Measurements from ENCODE around the gene THAP8.
"Not testable (repeated sequence)": the region's sequence is repeated elsewhere in the genome, so short reads cannot be mapped to it uniquely, and the experiment has no call there.

The THAP8 gene

GRCh38 chr19:36041092-36041491 is 13.0 kb downstream of the THAP8 start:
- H3K27me3 ChIP-seq (ENCODE audit: control insufficient read depth, insufficient read depth, low read length); H3K36me3 ChIP-seq (ENCODE audit: control insufficient read depth, insufficient read depth, low read length); H3K9me3 ChIP-seq (ENCODE audit: control insufficient read depth, low read length); H3K9ac ChIP-seq (ENCODE audit: low read length); H3K4me3 ChIP-seq (ENCODE audit: low read length); H3K4me1 ChIP-seq (ENCODE audit: control insufficient read depth, insufficient read depth, low read length): not testable (repeated sequence)

DNA sequence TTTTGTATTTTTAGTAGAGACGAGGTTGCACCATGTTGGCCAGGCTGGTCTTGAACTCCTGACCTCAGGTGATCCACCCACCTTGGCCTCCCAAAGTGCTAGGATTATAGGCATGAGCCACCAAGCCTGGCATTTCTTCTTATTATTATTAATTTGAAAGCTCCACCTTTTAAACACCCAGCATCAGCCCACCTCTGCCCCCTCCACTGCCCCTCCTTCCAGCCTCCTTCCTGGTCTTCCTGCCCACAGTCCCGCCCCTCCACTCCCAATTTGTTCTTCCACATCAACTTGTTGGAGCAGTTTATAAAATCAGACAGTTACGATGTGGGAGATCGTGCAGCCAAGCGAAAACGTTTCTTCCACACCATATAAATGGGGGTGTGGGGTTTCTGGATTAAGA is 13.6 kb downstream of the THAP8 start:
- Histone ChIP-seq H3K9me3 (ENCODE audit: control insufficient read depth, low read length) (no peaks in the 10 kb centered on the region), H3K4me1 (ENCODE audit: control insufficient read depth, insufficient read depth, low read length) (no peaks in the 10 kb centered on the region), H3K9ac (ENCODE audit: low read length) (no peak overlapping the region), H3K36me3 (ENCODE audit: control insufficient read depth, insufficient read depth, low read length) (no peaks in the 10 kb centered on the region), H3K4me3 (ENCODE audit: low read length) (no peak overlapping the region), H3K27me3 (ENCODE audit: control insufficient read depth, insufficient read depth, low read length) (no peaks in the 10 kb centered on the region)

DNA sequence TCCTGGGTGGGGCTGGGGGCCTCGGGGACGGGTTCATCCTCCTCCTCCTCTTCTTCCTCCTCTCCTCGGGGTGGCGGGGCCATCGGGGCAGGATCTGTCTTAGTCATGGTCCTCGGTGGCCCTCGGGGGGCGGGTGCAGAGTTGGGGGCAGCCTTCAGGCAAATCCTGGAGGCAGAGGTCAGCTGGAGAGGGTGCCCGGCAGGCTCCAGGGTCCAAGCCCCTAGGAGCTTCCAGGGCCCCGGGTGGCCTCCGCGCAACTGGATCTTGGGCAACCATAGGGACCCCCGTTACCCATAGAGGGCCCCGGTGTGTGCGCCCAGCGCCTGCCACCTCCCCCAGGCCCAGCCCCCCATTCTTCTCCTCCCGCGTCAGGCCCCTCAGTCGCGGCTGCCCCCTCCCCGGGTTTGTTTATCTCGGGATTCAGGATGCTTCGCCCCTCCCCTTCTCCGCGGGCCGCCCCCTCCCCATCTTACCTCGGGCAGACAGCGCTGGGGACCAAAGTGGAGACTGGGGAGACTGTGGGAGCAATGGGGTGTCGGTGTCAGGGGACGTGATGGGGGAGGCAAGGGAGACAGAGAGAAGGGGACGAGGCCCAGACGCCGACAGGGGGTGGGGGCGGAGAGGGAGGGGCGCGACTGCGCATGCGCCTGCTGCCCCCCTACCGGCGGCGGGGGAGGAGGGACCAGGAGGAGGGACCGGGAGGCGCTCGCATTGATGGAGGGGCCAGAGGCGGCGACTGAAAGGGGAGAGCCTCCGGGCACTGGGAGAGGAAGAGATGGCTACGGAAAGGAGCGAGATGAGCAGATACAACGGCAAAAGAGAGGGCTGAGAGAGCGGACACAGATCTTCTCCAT is 21.6 kb downstream of the THAP8 start, which contains the start of gene CLIP3:
Gene CLIP3, minus strand, starts transcription at position 623 of the 854 bp plus-strand sequence. Its CDS starts 516 bp downstream, at position 107.
- H3K9me3 ChIP-seq (ENCODE audit: control insufficient read depth, low read length): no peaks in the 10 kb centered on the region
- no peaks in the 10 kb centered on the region for H3K27me3 ChIP-seq (ENCODE audit: control insufficient read depth, insufficient read depth, low read length)
- H3K4me3 ChIP-seq (ENCODE audit: low read length): no peak within 1 kb of the TSS
- H3K9ac ChIP-seq (ENCODE audit: low read length): peak within 1 kb of the TSS; percentile 47
- H3K4me1 ChIP-seq (ENCODE audit: control insufficient read depth, insufficient read depth, low read length): no peaks in the 10 kb centered on the region
- no peaks in the 10 kb centered on the region for H3K36me3 ChIP-seq (ENCODE audit: control insufficient read depth, insufficient read depth, low read length)

DNA sequence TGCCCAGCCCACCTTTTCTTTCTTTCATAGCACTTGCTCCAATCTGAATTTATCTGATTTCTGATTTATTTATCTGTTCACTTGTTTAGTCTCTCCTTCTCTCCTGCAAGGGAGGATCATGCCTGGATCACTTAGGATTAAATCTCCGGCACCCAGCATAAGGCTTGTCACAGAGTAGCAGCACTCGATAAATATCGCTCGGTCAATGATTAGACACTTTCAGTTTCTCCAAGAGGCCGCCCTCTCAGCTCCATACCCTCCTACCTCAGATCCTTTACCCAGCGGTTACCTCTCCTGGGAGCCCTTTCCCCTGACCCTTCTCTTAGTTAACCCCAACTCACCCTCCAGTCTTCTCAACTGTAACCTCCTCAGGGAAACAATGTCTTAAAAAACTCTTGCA is 22.8 kb downstream of the THAP8 start:
- H3K9me3 ChIP-seq (ENCODE audit: control insufficient read depth, low read length): no peaks in the 10 kb centered on the region
- no peak overlapping the region for H3K4me3 ChIP-seq (ENCODE audit: low read length)
- H3K4me1 ChIP-seq (ENCODE audit: control insufficient read depth, insufficient read depth, low read length): no peaks in the 10 kb centered on the region
- no peaks in the 10 kb centered on the region for H3K27me3 ChIP-seq (ENCODE audit: control insufficient read depth, insufficient read depth, low read length)
- peak overlapping the region; percentile 53 for H3K9ac ChIP-seq (ENCODE audit: low read length)
- H3K36me3 ChIP-seq (ENCODE audit: control insufficient read depth, insufficient read depth, low read length): no peaks in the 10 kb centered on the region

DNA sequence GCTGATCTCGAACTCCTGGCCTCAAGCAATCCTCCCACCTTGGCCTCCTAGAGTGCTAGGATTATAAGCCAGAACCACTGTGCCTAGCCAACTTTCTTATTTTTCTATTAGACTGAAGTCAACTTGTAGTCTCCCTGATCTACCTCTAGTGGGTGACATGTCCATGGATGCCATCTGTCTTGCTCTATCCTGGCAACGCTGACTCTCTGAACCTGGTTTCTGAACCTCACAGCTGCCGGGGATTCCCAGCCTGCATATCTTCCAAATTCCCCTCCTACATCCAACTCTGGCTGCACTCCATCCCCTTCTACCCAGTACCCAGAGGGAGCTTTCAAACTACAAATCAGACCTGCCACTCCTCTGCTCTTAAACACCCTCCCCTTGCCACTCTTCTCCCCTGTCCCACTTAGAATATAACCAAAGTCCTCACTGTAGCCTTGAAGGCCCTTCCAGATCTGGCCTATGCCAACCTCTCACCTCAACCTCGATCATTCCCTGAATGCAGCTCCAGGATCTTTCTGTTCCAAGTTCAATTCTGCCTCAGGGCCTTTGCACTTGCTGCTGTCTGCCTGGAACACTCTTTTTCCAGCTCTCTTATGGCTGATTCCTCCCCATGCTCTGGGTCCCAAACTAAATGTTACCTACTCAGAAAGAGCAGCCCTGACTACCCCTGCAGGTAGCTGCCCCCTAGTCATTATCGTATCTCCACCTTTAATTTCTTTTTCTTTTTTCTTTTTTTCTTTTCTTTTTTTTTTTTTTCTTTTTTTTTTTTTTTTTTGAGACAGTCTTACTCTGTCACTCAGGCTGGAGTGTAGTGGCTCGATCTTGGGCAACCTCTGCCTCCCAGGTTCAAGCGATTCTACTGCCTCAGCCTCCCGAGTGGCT is 23.6 kb downstream of the THAP8 start:
- Histone ChIP-seq H3K27me3 (ENCODE audit: control insufficient read depth, insufficient read depth, low read length) (no peaks in the 10 kb centered on the region), H3K9me3 (ENCODE audit: control insufficient read depth, low read length) (no peaks in the 10 kb centered on the region), H3K4me3 (ENCODE audit: low read length) (no peak overlapping the region), H3K36me3 (ENCODE audit: control insufficient read depth, insufficient read depth, low read length) (no peaks in the 10 kb centered on the region), H3K9ac (ENCODE audit: low read length) (no peak overlapping the region), H3K4me1 (ENCODE audit: control insufficient read depth, insufficient read depth, low read length) (no peaks in the 10 kb centered on the region)

DNA sequence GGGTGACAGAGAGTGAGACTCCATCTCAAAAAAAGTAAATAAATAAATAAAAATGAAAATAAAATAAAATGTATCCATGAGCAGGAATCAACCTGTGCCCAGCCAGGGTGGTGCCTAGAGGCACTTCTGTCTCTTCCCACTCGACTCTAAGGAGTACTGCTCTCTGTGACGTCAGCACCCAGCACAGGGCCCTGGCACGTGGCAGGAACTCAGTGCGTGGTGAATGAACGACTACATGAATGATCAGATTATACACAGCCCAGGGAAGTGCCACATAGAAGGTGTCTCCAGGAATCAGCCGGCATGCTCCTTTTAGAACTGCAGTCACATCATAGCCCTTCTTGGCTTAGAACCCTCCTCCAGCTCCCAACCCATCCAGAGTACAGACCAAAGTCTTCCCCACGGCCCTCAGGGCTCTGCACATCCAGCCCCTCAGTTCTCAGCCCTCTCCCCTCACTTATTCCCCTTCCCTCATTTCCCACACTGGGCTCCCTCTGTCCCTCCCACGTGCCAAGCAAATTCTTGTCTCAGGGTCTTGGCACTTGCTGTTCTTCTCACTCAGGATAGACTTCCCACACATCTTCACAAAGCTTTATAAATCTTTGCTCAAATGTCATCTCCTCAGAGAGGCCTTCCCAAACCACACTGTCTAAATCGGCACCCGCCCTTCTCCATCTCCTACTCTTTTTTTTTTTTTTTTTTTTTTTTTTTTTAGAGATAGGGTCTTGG is 25.6 kb downstream of the THAP8 start:
- no peak overlapping the region for H3K4me3 ChIP-seq (ENCODE audit: low read length)
- H3K27me3 ChIP-seq (ENCODE audit: control insufficient read depth, insufficient read depth, low read length): no peaks in the 10 kb centered on the region
- H3K36me3 ChIP-seq (ENCODE audit: control insufficient read depth, insufficient read depth, low read length): no peaks in the 10 kb centered on the region
- H3K4me1 ChIP-seq (ENCODE audit: control insufficient read depth, insufficient read depth, low read length): no peaks in the 10 kb centered on the region
- no peak overlapping the region for H3K9ac ChIP-seq (ENCODE audit: low read length)
- no peaks in the 10 kb centered on the region for H3K9me3 ChIP-seq (ENCODE audit: control insufficient read depth, low read length)

DNA sequence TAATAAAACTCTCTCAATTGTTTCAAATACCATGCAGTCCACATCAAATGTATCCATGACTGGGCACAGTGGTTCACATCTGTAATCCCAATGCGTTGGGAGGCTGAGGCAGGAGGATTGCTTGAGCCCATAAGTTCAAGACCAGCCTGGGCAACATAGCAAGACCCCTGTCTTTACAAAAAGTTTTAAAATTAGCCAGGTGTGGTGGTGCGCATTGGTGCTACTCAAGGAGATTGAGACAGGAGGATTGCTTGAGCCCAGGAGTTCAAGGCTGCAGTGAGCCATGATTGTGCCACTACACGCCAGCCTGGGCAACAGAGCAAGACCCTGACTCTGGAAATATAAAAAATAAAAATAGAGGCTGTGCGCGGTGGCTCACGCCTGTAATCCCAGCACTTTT is 26.4 kb downstream of the THAP8 start:
- no peak overlapping the region for H3K4me3 ChIP-seq (ENCODE audit: low read length)
- no peaks in the 10 kb centered on the region for H3K27me3 ChIP-seq (ENCODE audit: control insufficient read depth, insufficient read depth, low read length)
- no peak overlapping the region for H3K9ac ChIP-seq (ENCODE audit: low read length)
- H3K9me3 ChIP-seq (ENCODE audit: control insufficient read depth, low read length): no peaks in the 10 kb centered on the region
- H3K4me1 ChIP-seq (ENCODE audit: control insufficient read depth, insufficient read depth, low read length): no peaks in the 10 kb centered on the region
- H3K36me3 ChIP-seq (ENCODE audit: control insufficient read depth, insufficient read depth, low read length): no peaks in the 10 kb centered on the region

GRCh38 chr19:36026091-36026876 is 27.8 kb downstream of the THAP8 start:
- Histone ChIP-seq H3K4me3 (ENCODE audit: low read length) (no peak overlapping the region), H3K9me3 (ENCODE audit: control insufficient read depth, low read length) (no peaks in the 10 kb centered on the region), H3K27me3 (ENCODE audit: control insufficient read depth, insufficient read depth, low read length) (no peaks in the 10 kb centered on the region), H3K4me1 (ENCODE audit: control insufficient read depth, insufficient read depth, low read length) (no peaks in the 10 kb centered on the region), H3K9ac (ENCODE audit: low read length) (no peak overlapping the region), H3K36me3 (ENCODE audit: control insufficient read depth, insufficient read depth, low read length) (no peaks in the 10 kb centered on the region)

GRCh38 chr19:36025541-36025940 is 28.5 kb downstream of the THAP8 start:
- H3K4me1 ChIP-seq (ENCODE audit: control insufficient read depth, insufficient read depth, low read length): no peaks in the 10 kb centered on the region
- no peaks in the 10 kb centered on the region for H3K36me3 ChIP-seq (ENCODE audit: control insufficient read depth, insufficient read depth, low read length)
- no peaks in the 10 kb centered on the region for H3K9me3 ChIP-seq (ENCODE audit: control insufficient read depth, low read length)
- H3K4me3 ChIP-seq (ENCODE audit: low read length): no peak overlapping the region
- no peak overlapping the region for H3K9ac ChIP-seq (ENCODE audit: low read length)
- no peaks in the 10 kb centered on the region for H3K27me3 ChIP-seq (ENCODE audit: control insufficient read depth, insufficient read depth, low read length)

GRCh38 chr19:36023432-36023831 is 30.7 kb downstream of the THAP8 start:
- no peaks in the 10 kb centered on the region for H3K27me3 ChIP-seq (ENCODE audit: control insufficient read depth, insufficient read depth, low read length)
- H3K9ac ChIP-seq (ENCODE audit: low read length): no peak overlapping the region
- no peaks in the 10 kb centered on the region for H3K4me1 ChIP-seq (ENCODE audit: control insufficient read depth, insufficient read depth, low read length)
- no peaks in the 10 kb centered on the region for H3K9me3 ChIP-seq (ENCODE audit: control insufficient read depth, low read length)
- H3K36me3 ChIP-seq (ENCODE audit: control insufficient read depth, insufficient read depth, low read length): no peaks in the 10 kb centered on the region
- H3K4me3 ChIP-seq (ENCODE audit: low read length): no peak overlapping the region

- H3K4me3 ChIP-seq (ENCODE audit: low read length): no peak overlapping the region
- H3K36me3 ChIP-seq (ENCODE audit: control insufficient read depth, insufficient read depth, low read length): no peaks in the 10 kb centered on the region
- no peaks in the 10 kb centered on the region for H3K27me3 ChIP-seq (ENCODE audit: control insufficient read depth, insufficient read depth, low read length)
- H3K4me1 ChIP-seq (ENCODE audit: control insufficient read depth, insufficient read depth, low read length): peaks cover 8% of the 10 kb centered on the region
- no peaks in the 10 kb centered on the region for H3K9me3 ChIP-seq (ENCODE audit: control insufficient read depth, low read length)
- H3K9ac ChIP-seq (ENCODE audit: low read length): no peak overlapping the region
These were observed 34.9 kb downstream of the THAP8 start for GRCh38 chr19:36019061-36019670.
